Adrenal gland (tissue), 12 donors: ENCODE measurements around the gene FAR2. TPM values are rescaled to one million over a fixed set of nuclear protein-coding genes. Genes with fewer than 3 reads are reported as not detected.

Experiments
- DNase-seq, 7 donors: peaks; one replicate each; pipeline ENCODE4 v3.0.0-alpha.2; 2019 to 2020
- H3K27ac ChIP-seq, 5 donors: fragments of 200-600 bp; sonication (generic) in 4 of 5; 1 replicate in 3 of 5; 2 replicates in 2 of 5; pipeline versions ENCODE4 v1.5.1 to v1.8.0; 2016 to 2020; ENCODE audit warnings: mild to moderate bottlenecking in 1 of 5
- H3K27me3 ChIP-seq: fragments of 200-600 bp; 2 replicates; pipeline ENCODE4 v1.8.0; 2021
- H3K36me3 ChIP-seq, 2 donors: fragments of 200-600 bp; replicated peaks in 1 of 2; 1 replicate in 1 of 2; 2 replicates in 1 of 2; pipeline versions ENCODE4 v1.5.1 to v1.8.0; 2018 to 2022
- H3K4me1 ChIP-seq, 2 donors: fragments of 200-600 bp; replicated peaks in 1 of 2; 1 replicate in 1 of 2; 2 replicates in 1 of 2; pipeline versions ENCODE4 v1.5.1 to v1.8.0; 2018 to 2021
- H3K4me3 ChIP-seq, 4 donors: fragments of 200-600 bp; sonication (generic) in 3 of 4; one replicate each; pipeline ENCODE4 v1.5.1; 2016 to 2018
- H3K9me3 ChIP-seq, 3 donors: fragments of 200-600 bp; sonication (generic) in 1 of 3; replicated peaks in 1 of 3; 1 replicate in 2 of 3; 2 replicates in 1 of 3; pipeline versions ENCODE4 v1.5.1 to v1.8.0; 2016 to 2021
- CTCF ChIP-seq, 6 experiments: fragments of 450-650 bp in 4 of 6; fragments of 200-600 bp in 2 of 6; sonication (generic) in 1 of 6; IDR thresholded peaks; 1 replicate in 5 of 6; 2 replicates in 1 of 6; pipeline versions ENCODE4 v1.5.1 to v1.8.0; 2016 to 2021; ENCODE audit warnings: antibody characterized with exemption in 6 of 6, mild to moderate bottlenecking in 2 of 6, moderate library complexity in 1 of 6
- POLR2A ChIP-seq, 2 donors: fragments of 450-650 bp; IDR thresholded peaks; one replicate each; pipeline ENCODE4 v1.6.1; 2017; ENCODE audit warnings: antibody characterized with exemption in 2 of 2, mild to moderate bottlenecking in 2 of 2, moderate library complexity in 1 of 2
- WGBS, 4 donors: extraction: QIAGEN DNeasy Blood & Tissue Kit in 2 of 4; methylation state at CpG; one replicate each; pipeline versions ENCODE4 v1.1.5 to v1.1.7; 2013 to 2017; 5-methylcytosine and 5-hydroxymethylcytosine counted together
- intact Hi-C, 2 donors: fragments of 100-400 bp; cut with DNase I; formaldehyde crosslinking; loops; one replicate each; pipeline versions ENCODE4 v1.14.1 to v1.15.0; 2022 to 2023
- polyA plus RNA-seq, 3 donors: library from polyadenylated mRNA; stranded (reverse); fragments of 200-250 nt in 2 of 3; fragments of 350-450 nt in 1 of 3; fragmentation: Illumina TruSeq in 1 of 3; extraction: RNeasy Lipid Tissue Mini Kit (QIAGEN cat#74804) in 1 of 3; gene quantifications; one replicate each; pipeline ENCODE4 v1.2.3, GENCODE V29; 2013 to 2014
- total RNA-seq, 9 donors: library from RNA; depleted of rRNA in 4 of 9; stranded (reverse); fragments of >200 nt in 4 of 9; fragments of 120-200 nt in 1 of 9; fragmentation: NEBNext Ultra II Directional in 1 of 9; extraction: Animal tissue kit (Norgen Biotek cat#: 25700) in 1 of 9; gene quantifications; one replicate each; pipeline versions ENCODE4 v1.1.0 to v1.2.4, GENCODE V29; 2013 to 2023
- donor health status: healthy with polysubstance abuse.
- donor health status: Bipolar disorder and iron deficiency.
- donor health status: DM: yes; HTN: yes; CAD: no.
- donor health status: DM: no; HTN: no; CAD: no.
- donor health status: DM: no; HTN: no; CAD: no.
- donor health status: DM: yes; HTN: yes; CAD: no.

The FAR2 gene
- total and polyA plus RNA-seq, 12 donors, result 1.9 to 10.3 (median 4.9) TPM

GRCh38 chr12:29104516-29104915 lies 44.6 kb upstream of the FAR2 start:
- no peak for TF ChIP-seq CTCF (IDR thresholded peaks at IDR 0.05)
- Histone ChIP-seq H3K4me3 (no peak overlapping the region), H3K4me1 (no peaks in the 10 kb centered on the region), H3K27ac (no peak overlapping the region), H3K36me3 (no peaks in the 10 kb centered on the region), H3K27me3 (no peaks in the 10 kb centered on the region), H3K9me3 (no peaks in the 10 kb centered on the region)
- 44 to 53% (median 49%) methylated on average over 2 of the region's 2 CpGs for WGBS, 4 donors
- no peak for DNase-seq
- intact Hi-C loops, result no loop called here

- no peak overlapping the region for H3K4me3 ChIP-seq
- no peaks in the 10 kb centered on the region for H3K9me3 ChIP-seq
- DNase-seq, result no peak
- H3K27ac ChIP-seq, result no peak overlapping the region
- WGBS, 4 donors, result 57 to 73% (median 71%) methylated on average over 5 of the region's 5 CpGs
- H3K27me3 ChIP-seq, result no peaks in the 10 kb centered on the region
- no peak for TF ChIP-seq POLR2A (IDR thresholded peaks at IDR 0.05)
- TF ChIP-seq CTCF (IDR thresholded peaks at IDR 0.05), result no peak
- H3K4me1 ChIP-seq, result no peaks in the 10 kb centered on the region
- H3K36me3 ChIP-seq, result no peaks in the 10 kb centered on the region
- intact Hi-C loops, result no loop called here
Observed at GRCh38 chr12:29110506-29111442, 38.3 kb upstream of the FAR2 start.

- Histone ChIP-seq H3K4me1 (no peaks in the 10 kb centered on the region), H3K4me3 (no peak overlapping the region), H3K27me3 (no peaks in the 10 kb centered on the region), H3K9me3 (no peaks in the 10 kb centered on the region), H3K36me3 (no peaks in the 10 kb centered on the region), H3K27ac (no peak overlapping the region)
- no peak for DNase-seq
- no peak for TF ChIP-seq POLR2A (IDR thresholded peaks at IDR 0.05)
- TF ChIP-seq CTCF (IDR thresholded peaks at IDR 0.05), result no peak
- intact Hi-C loops, result no loop called here
- WGBS, 4 donors, result 74 to 85% (median 78%) methylated on average over 2 of the region's 2 CpGs
Observed at GRCh38 chr12:29113101-29113500, 36.0 kb upstream of the FAR2 start.

GRCh38 chr12:29116414-29116813 lies 32.7 kb upstream of the FAR2 start:
- TF ChIP-seq POLR2A (IDR thresholded peaks at IDR 0.05) (no peak), CTCF (IDR thresholded peaks at IDR 0.05) (no peak)
- Histone ChIP-seq H3K27ac (no peak overlapping the region), H3K36me3 (no peaks in the 10 kb centered on the region), H3K27me3 (no peaks in the 10 kb centered on the region), H3K9me3 (no peaks in the 10 kb centered on the region), H3K4me1 (no peaks in the 10 kb centered on the region), H3K4me3 (no peak overlapping the region)
- WGBS, 4 donors, result 75 to 81% (median 76%) methylated on average over 3 of the region's 3 CpGs
- no peak for DNase-seq
- intact Hi-C loops, result no loop called here
